GM12874 (cell line): ENCODE data around the gene NOS2.

Source experiments
- TF ChIP-seq, protein P1 (sequence below): IDR thresholded peaks from 2 replicates; pipeline ENCODE4 v1.5.1; 2011; ENCODE audit warnings: low read depth, mild to moderate bottlenecking, control low read depth, low read length, moderate library complexity; ENCODE audit not compliant: insufficient read depth

The NOS2 gene

DNA sequence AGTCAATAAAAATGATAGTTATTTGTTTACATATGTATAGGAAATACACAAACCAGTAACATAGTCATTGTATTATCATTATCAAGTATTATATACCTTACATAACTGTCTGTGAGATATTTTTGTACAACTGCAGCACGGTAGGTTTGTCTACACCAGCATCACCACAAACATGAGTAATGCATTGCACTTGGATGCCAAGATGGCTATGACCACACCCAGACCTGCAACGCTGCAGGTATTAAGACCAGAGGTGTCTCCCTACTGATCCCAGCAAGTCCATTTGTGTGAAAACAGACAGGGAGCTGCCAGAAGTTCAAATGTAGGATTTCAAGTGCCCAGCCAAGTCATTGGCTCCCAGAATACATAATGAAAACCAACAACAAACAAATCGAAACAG is 34.2 kb upstream of the NOS2 start:
- TF ChIP-seq, protein P1, sequence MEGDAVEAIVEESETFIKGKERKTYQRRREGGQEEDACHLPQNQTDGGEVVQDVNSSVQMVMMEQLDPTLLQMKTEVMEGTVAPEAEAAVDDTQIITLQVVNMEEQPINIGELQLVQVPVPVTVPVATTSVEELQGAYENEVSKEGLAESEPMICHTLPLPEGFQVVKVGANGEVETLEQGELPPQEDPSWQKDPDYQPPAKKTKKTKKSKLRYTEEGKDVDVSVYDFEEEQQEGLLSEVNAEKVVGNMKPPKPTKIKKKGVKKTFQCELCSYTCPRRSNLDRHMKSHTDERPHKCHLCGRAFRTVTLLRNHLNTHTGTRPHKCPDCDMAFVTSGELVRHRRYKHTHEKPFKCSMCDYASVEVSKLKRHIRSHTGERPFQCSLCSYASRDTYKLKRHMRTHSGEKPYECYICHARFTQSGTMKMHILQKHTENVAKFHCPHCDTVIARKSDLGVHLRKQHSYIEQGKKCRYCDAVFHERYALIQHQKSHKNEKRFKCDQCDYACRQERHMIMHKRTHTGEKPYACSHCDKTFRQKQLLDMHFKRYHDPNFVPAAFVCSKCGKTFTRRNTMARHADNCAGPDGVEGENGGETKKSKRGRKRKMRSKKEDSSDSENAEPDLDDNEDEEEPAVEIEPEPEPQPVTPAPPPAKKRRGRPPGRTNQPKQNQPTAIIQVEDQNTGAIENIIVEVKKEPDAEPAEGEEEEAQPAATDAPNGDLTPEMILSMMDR: no peak

DNA sequence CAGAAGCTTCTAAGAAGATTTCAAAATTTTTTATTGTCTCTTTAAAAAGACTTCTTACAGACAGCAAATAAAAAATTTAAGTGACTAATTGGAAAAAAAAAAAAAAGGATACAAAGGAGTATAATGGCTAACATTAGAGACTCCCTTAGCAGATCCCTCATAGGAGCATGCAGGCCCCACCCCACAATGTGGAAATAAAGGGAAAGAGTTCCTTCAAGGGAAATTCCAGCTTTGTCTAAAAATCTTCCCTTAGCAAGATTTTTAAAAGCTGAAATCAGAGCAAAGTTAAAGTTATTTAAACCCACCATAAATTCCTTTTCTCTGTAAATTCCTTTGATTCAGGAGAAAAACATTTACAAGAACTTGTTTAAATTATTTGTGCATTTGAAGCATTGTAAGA is 32.5 kb upstream of the NOS2 start:
- TF ChIP-seq, protein P1: no peak

DNA sequence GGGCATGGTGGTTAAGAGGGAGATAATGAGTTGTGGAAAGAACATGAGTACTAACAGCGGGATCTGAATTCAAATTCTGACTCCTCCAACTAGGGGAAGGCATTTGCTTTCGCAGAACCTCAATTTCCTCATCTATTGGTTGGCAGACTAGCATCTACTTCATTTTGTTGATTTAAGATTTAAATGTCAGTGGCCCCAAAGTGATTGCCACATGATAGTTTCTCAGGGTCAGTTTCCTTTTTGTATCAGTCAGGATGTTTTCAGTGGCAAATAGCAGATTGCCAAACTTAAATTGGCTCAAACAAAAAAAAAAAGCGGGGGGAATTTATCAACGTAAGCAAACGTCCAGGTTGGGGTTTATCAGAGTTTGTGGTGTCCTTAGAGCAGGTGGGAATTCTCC is 25.1 kb upstream of the NOS2 start:
- TF ChIP-seq, protein P1: no peak

DNA sequence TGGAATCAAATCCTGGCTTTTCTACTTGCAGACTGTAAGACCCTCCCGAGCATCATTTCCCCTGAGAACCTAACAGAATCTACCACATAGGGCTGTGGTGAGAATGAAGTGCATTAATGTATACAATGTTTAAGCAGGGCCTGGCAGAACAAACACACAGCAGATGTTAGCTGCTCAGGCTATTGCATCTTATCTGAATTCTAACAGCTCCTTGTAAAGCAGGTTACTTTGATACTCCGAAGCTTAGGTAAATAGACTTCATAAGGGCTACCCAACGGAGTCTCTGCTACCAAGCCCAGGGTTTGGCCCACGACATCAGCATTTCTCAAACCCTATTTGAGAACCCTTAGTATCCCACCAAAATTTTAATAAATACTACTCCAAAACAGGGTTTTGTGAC is 24.4 kb upstream of the NOS2 start:
- TF ChIP-seq, protein P1: no peak

DNA sequence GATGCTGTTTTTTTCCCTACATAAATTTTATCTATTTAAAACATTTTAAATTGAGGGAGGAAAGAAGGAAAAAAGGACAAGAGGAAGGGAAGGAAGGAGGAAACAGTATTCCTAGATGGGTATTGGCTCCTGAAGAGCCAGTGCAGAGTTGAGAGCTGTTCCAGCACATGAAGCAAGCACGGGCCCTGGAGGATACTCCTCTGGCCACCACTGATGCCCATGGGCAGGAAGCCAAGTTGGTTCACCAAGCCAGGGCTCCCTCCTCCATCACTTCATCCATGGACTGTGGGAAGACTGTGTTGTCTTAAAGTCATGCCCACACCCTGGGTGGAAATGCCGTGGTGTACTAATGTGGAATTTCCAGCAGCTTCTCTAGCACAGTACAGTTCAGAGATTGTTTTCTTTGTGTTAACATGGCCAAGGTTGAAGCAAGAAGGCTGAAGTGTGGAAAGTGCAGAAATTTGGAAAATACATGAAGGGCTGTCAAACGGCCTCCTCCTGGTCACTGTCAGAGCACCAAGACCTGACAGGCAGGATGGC is 23.9 kb upstream of the NOS2 start:
- TF ChIP-seq, protein P1: no peak

DNA sequence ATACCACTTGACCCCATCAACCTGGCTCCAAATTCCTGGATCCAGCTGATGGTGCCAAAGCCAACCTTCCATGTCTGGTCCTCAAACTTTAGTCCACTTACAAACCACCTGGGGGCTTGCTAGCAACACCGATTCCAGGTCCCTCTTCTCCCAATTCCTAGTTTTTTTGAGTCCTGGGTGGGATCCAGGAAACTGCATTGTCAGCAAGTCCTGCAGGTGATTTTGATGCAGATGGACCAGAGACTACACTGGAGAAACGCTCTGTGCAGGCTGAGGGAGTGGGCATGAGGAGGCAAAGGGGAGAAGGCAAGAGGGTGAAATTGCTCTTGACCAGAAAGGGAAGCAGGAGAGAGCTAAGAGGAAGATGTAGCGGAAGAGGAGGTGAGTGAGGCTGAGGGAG is 21.0 kb upstream of the NOS2 start:
- TF ChIP-seq, protein P1: no peak

DNA sequence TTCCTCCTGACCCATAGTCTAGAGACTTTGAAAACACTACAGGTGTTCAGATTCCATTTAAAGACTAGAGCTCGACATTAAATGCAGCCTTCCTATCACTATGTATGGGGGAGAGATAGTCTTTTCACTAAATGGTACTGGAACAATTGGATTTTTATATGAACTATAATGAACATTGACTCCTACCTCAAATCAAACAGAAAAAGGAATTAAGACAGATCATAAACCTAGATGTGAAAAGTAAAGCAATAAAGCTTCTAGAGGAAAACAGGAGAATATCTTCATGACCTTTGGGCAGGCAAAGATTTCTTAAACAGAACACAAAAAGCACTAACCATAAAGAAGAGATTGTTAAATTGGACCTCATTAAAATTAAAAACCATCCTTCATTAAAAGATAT is 18.8 kb upstream of the NOS2 start:
- TF ChIP-seq, protein P1: no peak
